AG09319 (cell line): ENCODE results near the gene RAB4B.

Experiments used
- DNase-seq: peaks from one replicate; pipeline ENCODE4 v3.0.0-alpha.2; 2010; ENCODE audit warnings: low read depth; ENCODE audit errors: extremely low read depth
- TF ChIP-seq, protein P1 (sequence below): IDR thresholded peaks from 2 replicates; pipeline ENCODE4 v1.5.1; 2011; ENCODE audit warnings: low read depth, mild to moderate bottlenecking, inconsistent platforms, low read length, moderate library complexity

RAB4B gene

GRCh38 chr19:40744554-40745401 is 33.3 kb upstream of the RAB4B start:
- DNase-seq, result no peak
- TF ChIP-seq, protein P1, sequence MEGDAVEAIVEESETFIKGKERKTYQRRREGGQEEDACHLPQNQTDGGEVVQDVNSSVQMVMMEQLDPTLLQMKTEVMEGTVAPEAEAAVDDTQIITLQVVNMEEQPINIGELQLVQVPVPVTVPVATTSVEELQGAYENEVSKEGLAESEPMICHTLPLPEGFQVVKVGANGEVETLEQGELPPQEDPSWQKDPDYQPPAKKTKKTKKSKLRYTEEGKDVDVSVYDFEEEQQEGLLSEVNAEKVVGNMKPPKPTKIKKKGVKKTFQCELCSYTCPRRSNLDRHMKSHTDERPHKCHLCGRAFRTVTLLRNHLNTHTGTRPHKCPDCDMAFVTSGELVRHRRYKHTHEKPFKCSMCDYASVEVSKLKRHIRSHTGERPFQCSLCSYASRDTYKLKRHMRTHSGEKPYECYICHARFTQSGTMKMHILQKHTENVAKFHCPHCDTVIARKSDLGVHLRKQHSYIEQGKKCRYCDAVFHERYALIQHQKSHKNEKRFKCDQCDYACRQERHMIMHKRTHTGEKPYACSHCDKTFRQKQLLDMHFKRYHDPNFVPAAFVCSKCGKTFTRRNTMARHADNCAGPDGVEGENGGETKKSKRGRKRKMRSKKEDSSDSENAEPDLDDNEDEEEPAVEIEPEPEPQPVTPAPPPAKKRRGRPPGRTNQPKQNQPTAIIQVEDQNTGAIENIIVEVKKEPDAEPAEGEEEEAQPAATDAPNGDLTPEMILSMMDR, result no peak; the same call in 1 of the 2 replicates

DNA sequence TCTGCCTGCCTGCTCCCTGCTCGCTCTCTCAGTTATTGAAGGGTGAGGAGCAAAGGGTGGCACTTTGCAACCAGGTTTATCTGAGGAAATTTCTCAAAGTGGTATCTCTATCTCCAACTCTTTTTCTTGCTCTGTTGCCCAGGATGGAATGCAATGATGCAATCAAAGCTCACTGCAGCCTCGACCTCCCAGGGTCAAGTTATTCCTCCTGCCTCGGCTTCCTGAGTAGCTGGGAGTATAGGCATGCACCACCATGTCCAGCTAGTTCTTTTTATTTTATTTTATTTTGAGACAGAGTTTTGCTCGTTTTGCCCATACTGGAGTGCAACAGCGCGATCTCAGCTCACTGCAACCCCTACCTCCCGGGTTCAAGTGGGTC is 32.7 kb upstream of the RAB4B start:
- no peak for DNase-seq
- TF ChIP-seq, protein P1, result no peak

- no peak for DNase-seq
These were observed 30.5 kb upstream of the RAB4B start for GRCh38 chr19:40747536-40747935.

GRCh38 chr19:40750058-40750873 is 27.8 kb upstream of the RAB4B start, which contains the start of gene ACTMAP:
Gene ACTMAP (minus strand): TSS chr19:40750477. CDS start chr19:40749803, 674 bp downstream.
- TF ChIP-seq, protein P1, result no peak
- DNase-seq, result peak; percentile 100

More at GRCh38 chr19:40747536-40747935, 30.5 kb upstream of the RAB4B start:
- TF ChIP-seq, protein P1, result no peak

DNA sequence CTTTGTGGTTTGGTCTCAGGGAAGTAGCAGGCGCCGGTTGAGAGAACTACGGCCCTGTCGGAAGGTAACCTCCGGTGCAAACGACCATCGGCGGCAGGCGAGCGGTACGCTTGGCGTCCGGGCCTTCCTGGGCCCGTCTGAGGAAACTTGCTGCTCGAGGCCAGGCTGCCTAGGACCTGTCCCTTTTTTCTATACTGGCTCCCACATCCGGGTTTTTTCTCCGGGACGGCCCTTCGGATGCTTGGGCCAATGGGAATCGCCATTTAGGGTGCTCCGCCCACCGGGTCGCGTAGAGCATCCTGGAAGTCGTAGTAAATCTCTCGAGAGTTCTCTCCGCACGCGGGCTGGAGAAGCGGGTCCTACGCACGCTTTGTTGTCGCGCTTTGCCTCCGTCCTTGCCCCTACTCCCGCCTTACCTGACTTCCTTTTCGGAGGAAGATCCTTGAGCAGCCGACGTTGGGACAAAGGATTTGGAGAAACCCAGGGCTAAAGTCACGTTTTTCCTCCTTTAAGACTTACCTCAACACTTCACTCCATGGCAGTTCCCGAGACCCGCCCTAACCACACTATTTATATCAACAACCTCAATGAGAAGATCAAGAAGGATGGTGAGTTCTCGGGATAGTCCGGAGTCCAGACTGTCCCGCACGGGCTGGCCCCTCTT is 27.0 kb upstream of the RAB4B start, which contains the start of gene SNRPA:
SNRPA (plus strand) TSS at position 330 of the 664 bp plus-strand sequence; CDS start at position 536, 206 bp downstream.
- TF ChIP-seq, protein P1, result no peak

GRCh38 chr19:40752257-40752781 is 25.7 kb upstream of the RAB4B start:
- TF ChIP-seq, protein P1, result no peak
- no peak for DNase-seq

More for the DNA sequence above, 27.0 kb upstream of the RAB4B start, which contains the start of gene SNRPA:
- peak; percentile 92 for DNase-seq
